Fibroblast of pulmonary artery (primary cell): Measurements from ENCODE around the gene DCST1.
A peak's percentile ranks its signal among the peaks of the same experiment; 100 is the strongest.
"Not testable (repeated sequence)": the region's sequence is repeated elsewhere in the genome, so short reads cannot be mapped to it uniquely, and the experiment has no call there.

Experiments
- DNase-seq: peaks from one replicate; pipeline ENCODE4 v3.0.0-alpha.2; 2010; ENCODE audit warnings: low read depth
- H3K4me3 ChIP-seq: replicated peaks from 2 replicates; pipeline ENCODE4 v1.5.1; 2011; ENCODE audit warnings: low read depth, mild to moderate bottlenecking, control low read depth, low read length, moderate library complexity
- CTCF ChIP-seq: IDR thresholded peaks from 2 replicates; pipeline ENCODE4 v1.5.1; 2011; ENCODE audit warnings: mild to moderate bottlenecking, control low read depth, low read length, inconsistent platforms; ENCODE audit errors: missing control alignments

The DCST1 gene

GRCh38 chr1:154992721-154993571 is 40.7 kb upstream of the DCST1 start:
- H3K4me3 ChIP-seq, result no peak overlapping the region
- peak; percentile 23 for TF ChIP-seq CTCF
- DNase-seq, result peak; percentile 67

DNA sequence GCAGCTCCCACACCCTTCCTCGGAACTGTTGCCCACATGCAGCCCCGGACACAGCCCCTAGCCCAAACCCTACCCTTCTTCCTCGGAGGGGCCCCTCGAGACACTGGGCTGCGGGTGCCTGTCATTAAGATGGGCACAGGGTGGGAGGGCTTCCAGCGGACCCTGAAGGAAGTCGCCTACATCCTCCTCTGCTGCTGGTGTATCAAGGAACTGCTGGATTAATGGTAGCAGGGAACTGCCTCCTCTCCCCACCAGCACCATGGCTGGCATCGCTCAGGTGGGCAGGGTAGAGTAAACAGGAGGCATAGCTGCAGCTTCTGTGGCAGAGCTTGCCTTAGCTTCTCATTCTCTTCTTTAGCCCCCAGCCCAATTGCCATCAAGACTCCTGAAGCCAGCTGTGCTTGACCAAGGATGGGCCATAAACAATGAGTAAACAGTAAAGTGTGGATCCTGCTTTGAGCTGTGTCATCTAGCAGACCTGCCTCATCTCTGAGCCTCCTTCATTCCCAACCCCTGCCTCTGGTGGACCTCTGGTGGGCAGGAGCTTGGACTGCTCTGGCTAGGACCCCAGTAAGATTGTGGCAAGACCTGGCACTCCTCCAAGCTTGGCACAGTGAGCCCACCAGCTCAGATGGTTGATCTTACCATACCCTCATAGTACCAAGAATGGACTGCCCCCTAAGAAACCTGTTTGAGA is 39.9 kb upstream of the DCST1 start, which contains the start of gene LENEP:
LENEP (plus strand) TSS at position 15 of the 697 bp plus-strand sequence; CDS start at position 37, 22 bp downstream.
- no peak for TF ChIP-seq CTCF
- no peak within 1 kb of the TSS for H3K4me3 ChIP-seq
- DNase-seq, result no peak

- TF ChIP-seq CTCF, result no peak
- no peak for DNase-seq
- no peak overlapping the region for H3K4me3 ChIP-seq
Measured at GRCh38 chr1:154994269-154994587, 39.4 kb upstream of the DCST1 start.

DNA sequence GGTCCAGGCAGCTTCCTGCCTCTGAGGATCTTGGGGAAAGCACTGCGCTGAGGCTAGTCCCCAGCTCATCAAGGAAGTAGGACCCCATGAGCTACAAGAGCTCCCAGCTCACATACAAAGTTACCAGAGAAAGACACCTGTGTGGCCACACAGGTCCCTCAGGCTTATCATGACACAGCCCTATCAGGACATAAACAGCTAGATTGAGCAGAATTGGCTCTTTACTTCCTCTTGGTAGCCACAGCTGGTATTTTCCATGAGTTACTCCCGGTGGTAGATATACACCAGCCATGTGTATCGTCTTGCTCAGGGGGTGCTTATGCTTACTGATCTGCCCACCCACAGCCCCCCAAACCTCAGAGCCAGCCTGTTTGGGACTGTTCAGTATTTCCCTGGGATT is 39.0 kb upstream of the DCST1 start:
- H3K4me3 ChIP-seq, result no peak overlapping the region
- no peak for DNase-seq
- no peak for TF ChIP-seq CTCF

GRCh38 chr1:154995301-154995983 is 38.2 kb upstream of the DCST1 start:
- peak; percentile 44 for TF ChIP-seq CTCF
- H3K4me3 ChIP-seq, result not testable (repeated sequence)
- peak; percentile 90 for DNase-seq

- DNase-seq, result no peak
- H3K4me3 ChIP-seq, result no peak overlapping the region
Measured at GRCh38 chr1:154996966-154997701, 36.5 kb upstream of the DCST1 start.

More at GRCh38 chr1:154996966-154997701, 36.5 kb upstream of the DCST1 start:
- TF ChIP-seq CTCF, result no peak
